ENCODE data around the gene IFI30. TPM values are rescaled to one million over a fixed set of nuclear protein-coding genes. Genes with fewer than 3 reads are reported as not detected.

The IFI30 gene
- total RNA-seq, 1 donor from 2014 or later, result 35.1 TPM

DNA sequence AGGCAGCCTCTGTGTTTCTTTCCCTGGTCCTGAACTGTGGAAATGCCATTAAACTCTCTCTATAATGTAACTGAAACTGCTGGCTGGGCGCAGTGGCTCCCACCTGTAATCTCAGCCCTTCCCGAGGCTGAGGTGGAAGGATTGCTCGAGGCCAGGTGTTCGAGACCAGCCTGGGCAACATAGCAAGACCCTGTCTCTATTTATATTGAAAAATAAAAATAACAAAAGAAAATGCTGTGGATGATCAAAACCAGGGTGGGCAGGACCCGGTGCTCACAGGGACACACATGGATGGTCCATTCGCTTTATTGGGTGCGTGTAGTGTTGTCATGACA, 22.9 kb downstream of the IFI30 start:
- TF ChIP-seq, protein P1, sequence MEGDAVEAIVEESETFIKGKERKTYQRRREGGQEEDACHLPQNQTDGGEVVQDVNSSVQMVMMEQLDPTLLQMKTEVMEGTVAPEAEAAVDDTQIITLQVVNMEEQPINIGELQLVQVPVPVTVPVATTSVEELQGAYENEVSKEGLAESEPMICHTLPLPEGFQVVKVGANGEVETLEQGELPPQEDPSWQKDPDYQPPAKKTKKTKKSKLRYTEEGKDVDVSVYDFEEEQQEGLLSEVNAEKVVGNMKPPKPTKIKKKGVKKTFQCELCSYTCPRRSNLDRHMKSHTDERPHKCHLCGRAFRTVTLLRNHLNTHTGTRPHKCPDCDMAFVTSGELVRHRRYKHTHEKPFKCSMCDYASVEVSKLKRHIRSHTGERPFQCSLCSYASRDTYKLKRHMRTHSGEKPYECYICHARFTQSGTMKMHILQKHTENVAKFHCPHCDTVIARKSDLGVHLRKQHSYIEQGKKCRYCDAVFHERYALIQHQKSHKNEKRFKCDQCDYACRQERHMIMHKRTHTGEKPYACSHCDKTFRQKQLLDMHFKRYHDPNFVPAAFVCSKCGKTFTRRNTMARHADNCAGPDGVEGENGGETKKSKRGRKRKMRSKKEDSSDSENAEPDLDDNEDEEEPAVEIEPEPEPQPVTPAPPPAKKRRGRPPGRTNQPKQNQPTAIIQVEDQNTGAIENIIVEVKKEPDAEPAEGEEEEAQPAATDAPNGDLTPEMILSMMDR (IDR thresholded peaks at IDR 0.05), result no peak
- no peaks in the 10 kb centered on the region for H3K9me3 ChIP-seq
- no peak for DNase-seq (ENCODE audit: low spot score in 2 of 2)
- no peak overlapping the region for H3K27ac ChIP-seq
- no peak overlapping the region for H3K4me3 ChIP-seq
- H3K36me3 ChIP-seq, result peaks cover 8 to 24% of the 10 kb centered on the region in 2 donors
- H3K4me1 ChIP-seq, result peaks cover 10 to 11% of the 10 kb centered on the region in 2 donors
- no peaks in the 10 kb centered on the region for H3K27me3 ChIP-seq
- intact Hi-C loops (cut with DNase I), result no loop called here

DNA sequence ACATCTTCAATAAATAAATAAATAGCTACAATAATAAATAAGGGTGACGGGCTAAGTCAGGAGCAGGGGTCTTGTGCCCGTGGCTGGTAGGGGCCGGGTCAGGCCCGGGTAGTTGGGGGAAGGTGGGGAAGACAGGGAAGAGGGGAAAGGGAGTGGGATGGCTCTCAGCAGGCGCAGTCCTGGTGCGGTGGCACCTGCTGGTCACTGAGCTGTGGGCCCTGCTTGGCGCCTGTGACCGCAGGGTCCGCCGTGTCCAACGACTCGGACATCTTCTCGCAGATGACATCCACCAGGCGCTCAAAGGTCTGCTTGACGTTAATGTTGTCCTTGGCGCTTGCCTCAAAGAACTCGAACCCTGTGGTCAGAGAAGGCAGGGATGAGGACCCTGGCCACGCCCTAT, 23.7 kb downstream of the IFI30 start:
- H3K4me1 ChIP-seq, result peaks cover 8 to 11% of the 10 kb centered on the region in 2 donors
- DNase-seq (ENCODE audit: low spot score in 2 of 2), result no peak
- no peaks in the 10 kb centered on the region for H3K9me3 ChIP-seq
- no peak overlapping the region for H3K27ac ChIP-seq
- H3K36me3 ChIP-seq, result peaks cover 8 to 24% of the 10 kb centered on the region in 2 donors
- H3K27me3 ChIP-seq, result no peaks in the 10 kb centered on the region
- intact Hi-C loops (cut with DNase I), result no loop called here
- TF ChIP-seq, protein P1 (IDR thresholded peaks at IDR 0.05), result no peak
- no peak overlapping the region for H3K4me3 ChIP-seq

DNA sequence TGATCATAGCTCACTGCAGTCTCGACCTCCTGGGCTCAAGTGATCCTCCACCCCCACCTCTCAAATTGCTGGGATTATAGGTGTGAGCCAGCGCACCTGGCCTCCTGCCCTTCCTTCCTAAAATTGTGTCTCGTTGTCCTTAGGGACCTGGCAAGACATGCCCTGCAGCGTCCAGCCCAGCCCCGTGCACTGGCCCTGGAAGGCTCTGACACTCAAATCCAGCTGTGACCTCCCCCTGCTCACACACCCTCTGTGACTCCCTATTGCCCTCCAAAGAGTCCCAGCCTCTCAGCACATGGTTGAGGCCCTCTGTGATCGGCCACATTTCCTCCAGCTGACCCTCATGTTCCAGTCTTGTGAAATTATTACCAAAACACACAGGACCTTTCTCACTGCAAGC, 24.3 kb downstream of the IFI30 start:
- no peaks in the 10 kb centered on the region for H3K9me3 ChIP-seq
- TF ChIP-seq, protein P1 (IDR thresholded peaks at IDR 0.05), result no peak
- peaks cover 8 to 24% of the 10 kb centered on the region in 2 donors for H3K36me3 ChIP-seq
- DNase-seq (ENCODE audit: low spot score in 2 of 2), result no peak
- H3K27me3 ChIP-seq, result no peaks in the 10 kb centered on the region
- H3K4me1 ChIP-seq, result peaks cover 10 to 14% of the 10 kb centered on the region in 2 donors
- H3K27ac ChIP-seq, result no peak overlapping the region
- H3K4me3 ChIP-seq, result no peak overlapping the region
- intact Hi-C loops (cut with DNase I), result no loop called here

DNA sequence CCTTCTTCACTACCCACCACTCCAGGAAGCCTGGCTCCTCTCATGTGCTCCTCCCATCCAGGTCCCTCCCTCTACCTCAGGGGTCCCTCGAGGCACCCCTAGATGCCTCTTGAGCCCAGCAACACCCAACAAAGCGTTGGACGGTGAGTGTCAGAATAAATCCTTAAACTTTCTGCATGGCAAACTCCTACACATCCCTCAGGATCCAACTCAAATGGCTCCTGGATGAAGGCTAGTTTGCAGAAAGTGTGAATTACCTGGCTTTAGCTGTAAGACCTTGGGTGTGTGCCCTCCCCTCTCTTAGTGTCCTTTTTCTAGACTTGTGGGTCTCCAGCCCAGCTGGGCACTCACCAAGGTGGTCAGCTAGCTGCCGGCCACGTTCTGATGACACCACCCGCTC, 24.8 kb downstream of the IFI30 start:
- Histone ChIP-seq H3K27me3 (no peaks in the 10 kb centered on the region), H3K9me3 (no peaks in the 10 kb centered on the region), H3K4me1 (peaks cover 14 to 18% of the 10 kb centered on the region in 2 donors), H3K4me3 (no peak overlapping the region), H3K36me3 (peaks cover 8 to 24% of the 10 kb centered on the region in 2 donors), H3K27ac (no peak overlapping the region)
- no peak for DNase-seq (ENCODE audit: low spot score in 2 of 2)
- intact Hi-C loops (cut with DNase I), result no loop called here
- TF ChIP-seq, protein P1 (IDR thresholded peaks at IDR 0.05), result no peak

DNA sequence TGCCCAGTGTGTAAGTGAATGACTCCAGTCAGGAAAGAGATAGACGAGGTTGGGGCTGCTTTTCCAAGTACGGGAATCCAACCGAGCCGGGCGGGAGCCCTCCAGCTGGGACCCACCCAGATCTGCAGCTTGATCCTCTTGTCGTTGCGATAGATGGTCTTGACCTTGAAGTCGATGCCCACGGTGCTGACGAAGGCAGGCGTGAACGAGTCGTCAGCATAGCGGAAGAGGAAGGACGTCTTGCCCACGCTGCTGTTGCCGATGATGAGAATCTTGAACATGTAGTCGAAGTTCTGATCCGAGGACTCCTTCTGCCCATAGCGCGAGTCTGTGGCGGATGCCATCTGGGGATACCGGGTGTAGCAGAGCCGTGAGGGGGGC, 28.8 kb downstream of the IFI30 start:
- Histone ChIP-seq H3K9me3 (no peaks in the 10 kb centered on the region), H3K4me1 (peaks cover 7 to 20% of the 10 kb centered on the region in 2 donors), H3K36me3 (peaks cover 8 to 12% of the 10 kb centered on the region in 2 donors), H3K27me3 (no peaks in the 10 kb centered on the region), H3K4me3 (no peak overlapping the region), H3K27ac (no peak overlapping the region)
- TF ChIP-seq, protein P1 (IDR thresholded peaks at IDR 0.05), result no peak
- intact Hi-C loops (cut with DNase I), result loop anchor here (5.0 kb wide), 1 partner anchor 215 kb away; the partner anchor contains the start of gene SSBP4
- DNase-seq (ENCODE audit: low spot score in 2 of 2), result no peak

Data from ascending aorta (tissue), 2 donors.